ENCODE measurements around the gene IKBKE. TPM values are rescaled to one million over a fixed set of nuclear protein-coding genes. Genes with fewer than 3 reads are reported as not detected.

The IKBKE gene
- 5.2 TPM for polyA plus RNA-seq (ENCODE audit: insufficient read length)
- long read RNA-seq, donor 1, partial matches to known transcripts = 0 of 1 reads
- long read RNA-seq, donor 1, other reads (novel, unspliced or antisense) = 0 of 1 reads
- long read RNA-seq, donor 2, partial matches to known transcripts = 0 of 1 reads
- long read RNA-seq, donor 2, other reads (novel, unspliced or antisense) = 0 of 1 reads
- long read RNA-seq, donor 3 = 0 reads
- long read RNA-seq, donor 4 = 0 reads
- long read RNA-seq, donor 5, partial matches to known transcripts = 0 of 1 reads
- long read RNA-seq, donor 5, other reads (novel, unspliced or antisense) = 0 of 1 reads
- long read RNA-seq, donor 6 = 0 reads
- long read RNA-seq, donor 7 = 0 reads
- long read RNA-seq, donor 8, partial matches to known transcripts = 0 of 1 reads
- long read RNA-seq, donor 8, other reads (novel, unspliced or antisense) = 0 of 1 reads

GRCh38 chr1:206469933-206470691, at the start of gene IKBKE:
Gene IKBKE (plus strand): TSS chr1:206470476. CDS start chr1:206473228, 2,752 bp downstream.
- DNase-seq = no peak

DNA sequence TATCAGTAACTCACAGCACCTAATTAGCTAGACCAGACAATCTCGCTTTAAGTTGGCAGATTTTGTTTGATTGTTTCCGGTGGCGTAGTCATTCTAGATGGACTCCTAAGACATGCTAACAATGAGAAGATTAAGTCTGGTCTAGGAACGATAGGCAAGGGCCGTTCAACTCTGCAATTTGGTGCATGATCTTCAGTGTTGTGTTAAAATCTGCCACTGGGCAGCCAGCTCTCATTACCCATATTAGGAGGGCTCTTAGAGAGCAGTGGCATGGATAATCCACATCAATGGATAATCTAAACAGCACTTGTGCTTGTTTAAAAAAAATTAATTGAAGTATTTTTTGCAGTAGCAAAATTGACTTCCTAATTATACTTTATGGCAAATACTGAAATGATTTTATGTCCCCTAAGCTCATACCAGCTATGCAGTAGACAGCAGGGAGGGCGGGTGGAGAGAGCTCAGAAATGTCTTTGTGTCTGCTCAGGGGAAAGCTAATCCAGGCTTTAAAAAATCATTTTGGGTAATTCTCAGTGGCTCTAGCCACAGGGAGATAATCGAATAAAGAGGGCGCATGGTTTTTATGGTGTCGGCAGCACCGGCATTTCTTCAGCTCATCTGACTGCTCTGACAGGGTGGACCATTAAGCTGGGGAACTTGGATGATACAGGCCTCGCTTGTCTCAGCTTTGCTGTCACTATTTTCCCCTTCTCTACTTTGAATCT, 48.5 kb upstream of the IKBKE start:
- no peak for DNase-seq

GRCh38 chr1:206422525-206422924, 47.8 kb upstream of the IKBKE start:
- DNase-seq = no peak

DNA sequence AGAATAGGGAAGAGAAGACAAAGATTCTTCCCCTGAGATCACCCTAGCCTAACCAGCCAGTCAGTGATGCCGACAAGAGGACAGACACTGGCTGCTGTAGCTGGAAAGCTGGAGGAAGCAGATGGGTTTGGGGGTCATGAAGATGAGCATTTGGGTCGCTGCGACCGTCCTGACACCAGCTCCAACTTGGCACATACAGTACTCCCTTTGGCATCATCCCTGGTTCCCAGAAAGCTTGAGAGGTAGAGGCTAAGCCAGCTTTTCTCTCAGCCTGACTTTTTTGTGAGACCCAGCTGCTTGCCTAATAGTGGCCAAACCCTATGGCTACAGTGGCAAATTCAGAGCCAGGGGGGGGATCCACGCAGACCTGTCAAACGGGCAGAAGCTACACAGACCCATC, 43.0 kb upstream of the IKBKE start:
- no peak for DNase-seq

GRCh38 chr1:206429421-206429820, 40.9 kb upstream of the IKBKE start:
- no peak for DNase-seq

DNA sequence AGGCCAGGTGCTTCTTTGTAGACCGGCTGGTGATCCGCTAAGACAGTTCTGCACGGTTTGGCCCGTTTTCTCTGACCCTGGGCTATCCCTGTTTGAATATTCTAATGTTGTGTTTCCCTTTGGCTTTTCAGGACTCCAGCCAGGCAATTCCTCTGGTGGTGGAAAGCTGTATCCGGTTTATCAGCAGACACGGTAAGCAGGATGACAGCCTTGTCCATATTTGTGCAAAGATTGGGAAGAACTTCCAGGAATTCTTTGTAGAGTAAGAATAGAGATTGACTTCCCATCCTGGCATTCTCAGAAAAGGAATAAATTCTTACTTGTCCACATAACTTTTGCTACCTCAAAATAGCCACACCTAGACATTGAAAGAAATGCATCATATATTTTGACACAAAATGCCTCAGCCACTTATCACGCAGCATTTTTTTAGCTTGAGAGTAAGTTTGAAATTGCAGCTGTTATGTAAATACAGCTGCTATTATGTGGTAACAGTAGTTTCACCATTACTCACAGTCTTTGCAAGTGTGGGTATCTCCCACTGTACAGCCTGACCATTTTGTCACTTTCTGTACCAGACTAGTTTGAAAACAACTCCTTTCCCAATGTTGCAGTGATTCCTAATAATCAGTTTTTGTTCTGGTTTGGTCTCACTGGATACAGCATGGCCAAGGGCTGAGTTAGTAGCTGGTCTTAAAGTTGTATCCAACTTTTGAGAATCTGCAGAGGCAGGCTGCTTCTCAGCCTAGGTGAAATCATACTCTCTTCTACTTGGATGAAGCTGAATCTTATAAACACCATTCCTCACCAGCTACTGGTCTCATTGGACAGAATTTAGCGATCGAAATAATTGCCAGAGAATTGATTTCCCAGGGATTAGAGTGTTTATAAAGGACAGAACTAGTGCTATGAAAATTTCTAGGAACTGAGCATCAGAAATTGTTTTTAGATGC, 40.0 kb upstream of the IKBKE start:
- no peak for DNase-seq

DNA sequence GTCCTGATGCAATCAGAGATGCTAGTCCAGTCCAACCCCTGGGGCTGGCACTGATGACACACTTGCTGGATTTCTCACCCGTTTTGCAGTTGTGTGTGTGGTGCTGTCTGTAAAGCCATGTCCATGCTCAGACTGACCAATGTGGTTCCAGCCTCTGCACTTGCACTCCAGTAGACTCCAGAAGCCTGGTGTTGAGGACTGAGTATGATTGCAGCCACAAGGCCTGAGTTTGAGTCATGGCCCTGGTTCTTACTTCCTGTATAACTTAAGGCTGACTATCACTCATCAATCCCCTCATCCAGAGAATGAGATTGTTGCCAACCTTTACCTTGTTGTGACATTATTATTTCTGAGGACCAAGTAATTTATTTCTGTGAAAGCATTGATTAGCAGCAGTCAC, 34.8 kb upstream of the IKBKE start:
- no peak for DNase-seq

DNA sequence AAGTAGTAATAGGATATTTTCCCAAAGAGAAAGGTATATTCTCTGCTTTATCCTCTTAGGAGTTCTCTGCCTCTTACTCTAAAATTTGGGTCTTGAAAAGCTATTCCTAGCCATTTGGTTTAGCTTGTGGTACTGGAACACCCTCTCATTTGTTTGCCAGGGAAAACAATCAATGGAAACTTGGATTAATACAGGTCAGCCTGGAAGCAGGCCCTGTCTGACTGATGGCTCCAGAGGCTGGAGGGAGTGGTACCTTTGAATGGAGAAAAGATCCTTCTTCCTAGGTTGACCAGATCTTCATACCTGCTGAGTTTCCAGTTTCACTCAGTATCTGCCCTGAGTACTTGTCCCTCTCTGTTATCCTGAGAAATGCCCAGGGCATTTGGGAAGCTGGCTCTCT, 31.7 kb upstream of the IKBKE start:
- no peak for DNase-seq

- no peak for DNase-seq
These were observed 31.1 kb upstream of the IKBKE start for GRCh38 chr1:206439205-206439604.

DNA sequence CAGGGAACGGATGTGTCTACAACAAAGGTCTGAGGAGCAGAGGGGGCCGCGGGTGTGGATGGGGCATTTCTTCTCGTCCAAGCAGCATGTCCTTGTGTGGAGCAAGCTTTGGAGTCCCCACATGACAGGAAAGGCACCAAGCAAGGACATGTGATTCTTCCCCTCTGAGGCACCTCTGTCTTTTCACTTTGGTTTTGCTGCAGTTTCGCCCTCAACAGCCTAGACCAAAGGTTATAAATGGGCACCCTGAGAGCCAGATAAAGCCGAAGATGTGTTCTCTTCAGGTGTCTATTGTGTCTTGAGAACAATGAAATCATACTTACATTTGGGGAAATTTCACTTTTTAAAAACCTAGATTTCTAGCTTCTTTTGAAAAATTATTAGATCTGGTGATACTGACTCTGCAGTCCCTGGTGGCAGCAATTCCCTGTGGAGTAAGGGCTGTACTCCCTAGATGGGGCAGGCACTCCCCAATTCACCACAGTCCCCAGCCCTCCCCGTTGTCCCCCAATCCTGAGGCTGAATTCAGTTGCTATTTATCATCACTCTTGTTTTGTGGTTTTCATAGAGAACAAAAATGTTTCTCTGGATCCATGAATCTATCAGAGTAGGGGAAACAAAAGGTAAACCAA, 28.8 kb upstream of the IKBKE start:
- DNase-seq = no peak

DNA sequence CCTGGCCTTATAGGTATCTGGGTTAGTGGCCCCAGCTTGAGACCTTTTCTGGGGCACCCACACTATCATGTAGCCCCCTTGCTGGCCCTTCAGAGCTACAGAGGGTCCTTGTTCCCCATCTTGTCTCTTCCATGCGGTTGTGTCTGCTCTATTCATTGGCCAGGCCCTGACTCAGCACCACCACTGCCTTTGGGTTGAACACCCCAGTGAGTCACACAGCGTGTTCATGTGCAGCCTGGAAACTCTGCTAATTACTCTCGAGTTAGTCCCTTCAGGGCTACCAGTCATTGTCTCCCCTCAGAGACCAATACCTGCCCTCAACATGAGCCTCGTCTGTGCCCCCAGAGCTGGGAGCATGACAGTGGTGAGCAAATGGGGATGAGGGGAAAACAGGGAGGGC, 28.2 kb upstream of the IKBKE start:
- no peak for DNase-seq

DNA sequence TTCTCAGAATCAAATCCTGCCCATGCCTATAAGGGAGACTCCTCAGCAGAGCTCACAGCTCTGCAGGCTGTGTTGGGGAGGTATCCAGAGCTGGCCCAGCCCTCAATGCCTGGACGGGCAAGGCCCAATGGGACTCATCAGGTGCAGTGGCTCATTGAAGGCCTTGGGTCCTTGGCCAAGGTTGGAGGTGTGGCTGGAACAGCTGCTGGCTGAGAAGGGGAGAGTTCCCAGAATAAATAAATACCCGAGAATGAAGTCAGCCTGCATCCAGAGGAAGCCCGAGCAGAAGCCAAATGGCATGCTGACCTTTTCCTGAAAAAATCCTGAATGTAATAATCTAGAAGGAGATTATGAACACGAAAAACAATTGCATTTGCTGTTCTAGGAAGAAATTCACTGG, 25.2 kb upstream of the IKBKE start:
- no peak for DNase-seq

DNA sequence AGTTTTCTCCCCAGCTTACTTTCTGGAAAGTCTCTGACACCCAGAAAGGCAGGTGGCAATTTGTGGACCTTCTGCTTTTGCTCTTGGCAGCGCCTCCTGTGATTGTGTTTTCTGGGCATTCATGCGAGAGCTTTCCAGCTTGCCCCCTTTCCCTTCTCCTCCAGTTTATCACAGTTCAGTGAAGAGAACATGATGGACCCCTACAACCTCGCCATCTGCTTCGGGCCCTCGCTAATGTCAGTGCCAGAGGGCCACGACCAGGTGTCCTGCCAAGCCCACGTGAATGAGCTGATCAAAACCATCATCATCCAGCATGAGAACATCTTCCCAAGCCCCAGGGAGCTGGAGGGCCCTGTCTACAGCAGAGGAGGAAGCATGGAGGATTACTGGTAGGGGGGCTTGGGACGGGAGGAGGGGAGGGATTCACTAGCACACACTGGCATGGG, 24.3 kb upstream of the IKBKE start:
- no peak for DNase-seq

GRCh38 chr1:206446688-206447421, 23.4 kb upstream of the IKBKE start:
- DNase-seq = no peak

GRCh38 chr1:206447422-206447765, 22.9 kb upstream of the IKBKE start:
- no peak for DNase-seq

GRCh38 chr1:206447792-206448191, 22.5 kb upstream of the IKBKE start:
- DNase-seq = no peak

GRCh38 chr1:206448471-206448870, 21.8 kb upstream of the IKBKE start:
- DNase-seq = no peak

DNA sequence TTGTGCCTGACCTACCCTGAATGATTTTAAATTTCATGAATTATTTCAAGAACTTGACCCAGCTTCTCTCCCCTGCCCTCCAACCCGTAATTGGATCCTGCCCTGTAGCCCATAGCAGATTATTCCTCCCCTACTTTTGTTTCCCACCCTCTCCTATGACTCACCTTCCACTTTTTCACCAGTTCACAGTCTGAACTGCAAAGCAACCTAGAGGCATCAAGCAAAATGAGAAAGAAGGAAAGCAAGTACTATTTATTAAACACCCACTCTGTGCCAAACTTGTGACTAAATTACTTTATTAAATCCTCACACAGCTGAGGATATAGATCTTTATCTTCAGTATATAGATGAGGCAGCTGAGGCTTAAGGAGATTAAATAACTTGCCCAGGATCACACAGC, 20.7 kb upstream of the IKBKE start:
- no peak for DNase-seq

GRCh38 chr1:206450281-206450680, 20.0 kb upstream of the IKBKE start:
- no peak for DNase-seq

DNA sequence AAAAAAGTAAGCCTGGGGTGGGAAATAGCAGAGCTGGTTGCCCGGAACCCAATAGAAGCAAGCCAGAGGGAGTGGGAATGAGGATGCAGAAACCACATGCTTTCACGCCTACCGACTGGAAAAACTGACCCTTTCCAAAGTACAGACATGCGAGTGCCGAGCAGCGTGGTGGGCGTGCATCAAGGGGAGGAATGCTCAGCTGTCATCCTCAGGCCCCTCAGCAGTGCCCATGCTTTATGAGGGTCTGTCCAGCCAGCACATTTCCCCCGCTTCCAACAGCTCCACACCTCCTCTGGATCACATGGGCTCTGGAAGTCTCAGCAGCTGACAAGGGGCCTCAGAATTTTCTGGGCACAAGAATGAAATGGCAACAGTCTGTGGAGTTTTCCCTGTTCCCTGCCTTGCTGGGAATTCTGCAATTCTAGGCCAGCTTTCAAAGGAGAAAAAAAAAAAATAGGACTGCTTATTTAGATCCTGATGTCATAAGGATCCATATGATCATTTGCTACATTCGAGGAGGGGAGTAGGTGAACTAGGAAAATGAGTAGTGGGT, 19.1 kb upstream of the IKBKE start:
- no peak for DNase-seq
